ENCODE results near the gene PRDM15.
A peak's percentile ranks its signal among the peaks of the same experiment; 100 is the strongest.

Gene PRDM15

DNA sequence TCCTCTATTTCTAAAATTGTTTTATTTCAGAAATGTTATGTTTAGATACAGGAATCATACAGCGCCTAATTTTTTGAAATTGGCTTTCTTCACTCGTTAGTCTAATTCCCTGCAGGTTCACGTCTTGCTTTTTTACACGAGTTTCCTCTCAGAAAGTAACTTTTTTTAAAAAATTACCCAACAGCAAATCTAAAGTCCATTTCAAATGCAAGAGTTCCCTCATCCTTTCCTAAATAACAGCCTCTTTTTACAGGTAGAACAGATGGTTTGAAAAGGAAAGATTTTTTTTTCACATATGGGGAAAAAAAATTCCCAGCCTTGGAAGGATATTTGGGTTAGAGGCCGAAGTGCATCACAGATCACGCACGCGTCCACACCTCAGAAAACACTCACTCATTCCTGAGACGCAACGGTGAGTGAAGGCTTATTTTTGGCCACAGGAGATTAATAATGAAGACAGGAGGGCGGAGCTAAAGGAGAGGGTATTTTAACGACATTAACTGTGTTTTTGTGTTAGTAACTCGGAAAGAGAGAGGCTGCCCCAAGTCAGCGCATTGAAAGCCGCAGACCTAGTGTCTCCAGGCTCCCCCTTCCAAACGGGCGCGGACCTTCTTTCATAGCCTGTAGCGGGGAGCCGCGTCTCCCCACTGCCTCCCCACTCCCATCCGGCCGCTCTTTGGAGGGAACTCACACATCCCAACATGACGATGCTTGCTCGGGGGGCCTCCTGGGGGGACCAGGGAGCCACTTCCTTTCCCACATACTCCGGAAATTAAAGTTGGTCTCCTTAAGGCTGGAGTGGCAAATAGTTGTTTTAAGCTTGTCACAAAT lies 111.3 kb downstream of the PRDM15 start:
- TF ChIP-seq, protein P1, sequence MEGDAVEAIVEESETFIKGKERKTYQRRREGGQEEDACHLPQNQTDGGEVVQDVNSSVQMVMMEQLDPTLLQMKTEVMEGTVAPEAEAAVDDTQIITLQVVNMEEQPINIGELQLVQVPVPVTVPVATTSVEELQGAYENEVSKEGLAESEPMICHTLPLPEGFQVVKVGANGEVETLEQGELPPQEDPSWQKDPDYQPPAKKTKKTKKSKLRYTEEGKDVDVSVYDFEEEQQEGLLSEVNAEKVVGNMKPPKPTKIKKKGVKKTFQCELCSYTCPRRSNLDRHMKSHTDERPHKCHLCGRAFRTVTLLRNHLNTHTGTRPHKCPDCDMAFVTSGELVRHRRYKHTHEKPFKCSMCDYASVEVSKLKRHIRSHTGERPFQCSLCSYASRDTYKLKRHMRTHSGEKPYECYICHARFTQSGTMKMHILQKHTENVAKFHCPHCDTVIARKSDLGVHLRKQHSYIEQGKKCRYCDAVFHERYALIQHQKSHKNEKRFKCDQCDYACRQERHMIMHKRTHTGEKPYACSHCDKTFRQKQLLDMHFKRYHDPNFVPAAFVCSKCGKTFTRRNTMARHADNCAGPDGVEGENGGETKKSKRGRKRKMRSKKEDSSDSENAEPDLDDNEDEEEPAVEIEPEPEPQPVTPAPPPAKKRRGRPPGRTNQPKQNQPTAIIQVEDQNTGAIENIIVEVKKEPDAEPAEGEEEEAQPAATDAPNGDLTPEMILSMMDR (IDR thresholded peaks at IDR 0.05; ENCODE audit: borderline replicate concordance, control extremely low read depth, extremely low read depth, insufficient read depth, missing control alignments) = no peak
- in situ Hi-C loops (cut with MboI; ENCODE audit: low sequenced_read_pairs, unreplicated experiment) = no loop called here
- peak; percentile 34 for DNase-seq (ENCODE audit: low spot score)

DNA sequence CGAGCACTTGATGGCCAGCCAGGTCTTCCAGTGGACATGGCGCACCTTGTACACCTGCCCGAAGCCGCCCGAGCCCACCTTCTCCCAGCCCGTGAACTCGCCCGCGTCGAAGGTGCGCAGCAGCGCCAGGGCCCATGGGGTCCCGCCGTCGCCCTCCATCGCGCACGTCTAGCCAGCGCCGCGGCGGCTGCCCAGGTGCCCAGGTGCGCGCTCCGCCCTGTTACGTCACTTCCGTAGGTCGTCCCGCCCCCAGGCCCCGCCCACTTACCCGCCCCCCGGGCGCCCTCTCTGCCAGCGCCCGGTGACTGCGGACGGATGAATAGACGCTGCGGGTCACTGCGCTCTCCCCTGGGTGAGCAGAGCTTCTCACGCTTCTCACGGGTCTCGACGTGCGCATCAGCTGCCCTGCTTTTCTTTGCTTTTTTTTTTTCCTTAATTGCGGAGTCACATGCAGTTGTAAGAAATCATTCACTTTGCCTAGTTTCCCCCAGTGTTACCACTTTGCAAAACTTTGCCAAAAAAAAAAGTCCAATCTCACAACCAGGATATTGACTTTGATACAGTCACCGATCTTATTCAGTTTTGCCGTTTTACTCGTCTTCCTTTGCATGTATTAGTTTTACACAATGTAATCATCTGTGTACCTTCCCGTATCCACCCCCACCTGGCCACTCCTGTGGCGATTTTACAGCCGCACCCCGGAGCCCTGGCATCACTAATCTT lies 112.1 kb downstream of the PRDM15 start, which contains the start of gene RIPK4:
TSS of gene RIPK4 (minus strand) at position 170 of the 723 bp plus-strand sequence. CDS start at position 159, 11 bp downstream.
- in situ Hi-C loops (cut with MboI; ENCODE audit: low sequenced_read_pairs, unreplicated experiment) = no loop called here
- TF ChIP-seq, protein P1 (IDR thresholded peaks at IDR 0.05; ENCODE audit: borderline replicate concordance, control extremely low read depth, extremely low read depth, insufficient read depth, missing control alignments) = no peak
- peak; percentile 75 for DNase-seq (ENCODE audit: low spot score)

- TF ChIP-seq, protein P1 (IDR thresholded peaks at IDR 0.05; ENCODE audit: borderline replicate concordance, control extremely low read depth, extremely low read depth, insufficient read depth, missing control alignments) = no peak
- DNase-seq (ENCODE audit: low spot score) = no peak
- in situ Hi-C loops (cut with MboI; ENCODE audit: low sequenced_read_pairs, unreplicated experiment) = no loop called here
These were observed 112.9 kb downstream of the PRDM15 start for GRCh38 chr21:41765973-41766882.

DNA sequence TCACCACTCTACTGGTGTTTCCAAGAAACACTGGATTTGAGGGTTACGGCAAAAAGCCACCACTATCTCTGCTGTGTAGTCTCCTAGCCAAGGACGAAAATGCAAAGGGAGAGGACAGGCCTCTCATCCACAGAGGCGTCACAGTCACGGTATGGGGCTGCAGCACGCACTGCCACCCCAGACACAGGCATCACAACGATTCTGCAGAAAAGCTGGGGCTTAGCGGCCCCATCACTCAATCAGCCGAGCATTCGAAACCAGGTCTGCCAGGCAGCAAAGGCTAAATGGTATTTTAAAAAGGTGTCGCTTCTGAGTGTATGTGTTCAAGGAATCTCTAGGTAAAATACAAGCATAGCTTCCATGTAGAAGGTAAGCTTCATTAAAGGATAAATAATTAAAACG lies 113.7 kb downstream of the PRDM15 start:
- in situ Hi-C loops (cut with MboI; ENCODE audit: low sequenced_read_pairs, unreplicated experiment) = no loop called here
- DNase-seq (ENCODE audit: low spot score) = no peak
- TF ChIP-seq, protein P1 (IDR thresholded peaks at IDR 0.05; ENCODE audit: borderline replicate concordance, control extremely low read depth, extremely low read depth, insufficient read depth, missing control alignments) = no peak

DNA sequence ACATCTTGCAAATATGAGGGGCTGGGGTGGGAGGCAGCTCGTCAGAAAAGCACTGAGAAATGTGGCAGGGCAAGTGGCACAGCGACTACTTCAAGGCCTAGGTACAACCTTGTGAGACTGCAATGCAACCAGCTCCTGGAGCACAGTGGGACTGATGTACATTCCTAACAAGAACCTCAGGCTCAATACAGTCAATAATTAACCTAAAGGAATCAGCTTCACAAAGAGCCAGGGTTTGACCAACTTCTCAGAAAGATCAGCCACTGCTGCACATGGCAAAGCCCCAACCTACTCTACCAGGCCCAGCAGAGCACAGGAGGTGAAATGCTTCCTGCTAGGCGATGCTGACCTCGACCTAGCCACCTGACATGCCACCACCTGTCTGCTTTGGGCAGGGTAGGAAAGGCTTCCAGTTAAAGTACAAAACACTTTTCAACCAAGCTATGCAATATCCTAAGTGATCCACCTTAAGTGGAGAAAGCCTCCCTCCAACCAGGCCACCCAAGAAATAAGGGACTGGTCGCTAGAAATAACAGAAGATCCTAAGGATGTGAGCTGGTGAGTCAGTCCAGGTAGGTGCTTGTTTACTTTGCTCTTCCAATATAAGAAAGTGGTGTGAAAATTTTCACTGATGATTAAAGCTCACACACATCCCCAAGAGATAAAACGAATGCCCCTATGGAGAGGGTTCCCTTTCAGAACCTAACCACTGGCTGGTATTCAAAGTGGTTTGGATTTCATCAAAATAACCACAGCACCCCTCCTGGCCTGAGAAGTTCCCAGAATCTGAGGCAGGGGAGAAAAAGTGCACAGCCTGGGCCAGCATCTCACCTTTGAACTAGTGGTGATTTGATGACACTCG lies 114.4 kb downstream of the PRDM15 start:
- TF ChIP-seq, protein P1 (IDR thresholded peaks at IDR 0.05; ENCODE audit: borderline replicate concordance, control extremely low read depth, extremely low read depth, insufficient read depth, missing control alignments) = no peak
- in situ Hi-C loops (cut with MboI; ENCODE audit: low sequenced_read_pairs, unreplicated experiment) = no loop called here
- DNase-seq (ENCODE audit: low spot score) = no peak

All from GM13976 (cell line).